Uterus (tissue), 4 donors: ENCODE measurements around the gene FCN3. TPM values are rescaled to one million over a fixed set of nuclear protein-coding genes. Genes with fewer than 3 reads are reported as not detected.

ENCODE experiments used
- DNase-seq, 2 donors: peaks; one replicate each; pipeline ENCODE4 v3.0.0-alpha.2; 2019 to 2020
- H3K27ac ChIP-seq, 2 donors: fragments of 200-600 bp; sonication (generic); 1 replicate in 1 of 2; 2 replicates in 1 of 2; pipeline ENCODE4 v1.5.1; 2016 to 2018
- H3K27me3 ChIP-seq, 2 donors: fragments of 200-600 bp; sonication (generic); one replicate each; pipeline ENCODE4 v1.5.1; 2018 to 2019; ENCODE audit warnings: control low read depth in 1 of 2
- H3K36me3 ChIP-seq, 2 donors: fragments of 200-600 bp; sonication (generic); one replicate each; pipeline ENCODE4 v1.5.1; 2019; ENCODE audit warnings: control low read depth in 1 of 2
- H3K4me1 ChIP-seq, 2 donors: fragments of 200-600 bp; sonication (generic); one replicate each; pipeline ENCODE4 v1.5.1; 2018 to 2019; ENCODE audit warnings: control low read depth in 1 of 2
- H3K4me3 ChIP-seq, 2 donors: fragments of 200-600 bp; sonication (generic); 1 replicate in 1 of 2; 2 replicates in 1 of 2; pipeline ENCODE4 v1.5.1; 2018 to 2019; ENCODE audit warnings: mild to moderate bottlenecking in 1 of 2
- H3K9me3 ChIP-seq, 2 donors: fragments of 200-600 bp; sonication (generic); one replicate each; pipeline ENCODE4 v1.5.1; 2019; ENCODE audit warnings: control low read depth in 1 of 2
- POLR2A ChIP-seq, 2 donors: fragments of 450-650 bp; IDR thresholded peaks; one replicate each; pipeline ENCODE4 v1.6.1; 2016; ENCODE audit warnings: antibody characterized with exemption in 2 of 2, mild to moderate bottlenecking in 1 of 2, moderate library complexity in 1 of 2
- intact Hi-C: fragments of 100-400 bp; cut with DNase I; formaldehyde crosslinking; loops from one replicate; pipeline ENCODE4 v1.15.1; 2023; ENCODE audit warnings: low total_unique reads
- total RNA-seq, 4 donors: library from RNA; depleted of rRNA in 3 of 4; stranded (reverse); fragments of >200 nt in 3 of 4; gene quantifications; one replicate each; pipeline versions ENCODE4 v1.1.0 to v1.2.4, GENCODE V29; 2014 to 2023
- TF ChIP-seq, protein P1 (sequence below), 4 experiments: fragments of 200-600 bp in 2 of 4; fragments of 450-650 bp in 2 of 4; sonication (generic) in 2 of 4; IDR thresholded peaks; one replicate each; pipeline ENCODE4 v1.5.1; 2016 to 2019; ENCODE audit warnings: antibody characterized with exemption in 4 of 4, mild to moderate bottlenecking in 2 of 4, moderate library complexity in 1 of 4
- donor health status: DM: yes; HTN: yes; CAD: no.

The FCN3 gene
- total RNA-seq, 4 donors from 2014 or later: 2.1 to 4.7 (median 2.4) TPM; not detected in 1

- TF ChIP-seq POLR2A (IDR thresholded peaks at IDR 0.05): no peak
- TF ChIP-seq, protein P1, sequence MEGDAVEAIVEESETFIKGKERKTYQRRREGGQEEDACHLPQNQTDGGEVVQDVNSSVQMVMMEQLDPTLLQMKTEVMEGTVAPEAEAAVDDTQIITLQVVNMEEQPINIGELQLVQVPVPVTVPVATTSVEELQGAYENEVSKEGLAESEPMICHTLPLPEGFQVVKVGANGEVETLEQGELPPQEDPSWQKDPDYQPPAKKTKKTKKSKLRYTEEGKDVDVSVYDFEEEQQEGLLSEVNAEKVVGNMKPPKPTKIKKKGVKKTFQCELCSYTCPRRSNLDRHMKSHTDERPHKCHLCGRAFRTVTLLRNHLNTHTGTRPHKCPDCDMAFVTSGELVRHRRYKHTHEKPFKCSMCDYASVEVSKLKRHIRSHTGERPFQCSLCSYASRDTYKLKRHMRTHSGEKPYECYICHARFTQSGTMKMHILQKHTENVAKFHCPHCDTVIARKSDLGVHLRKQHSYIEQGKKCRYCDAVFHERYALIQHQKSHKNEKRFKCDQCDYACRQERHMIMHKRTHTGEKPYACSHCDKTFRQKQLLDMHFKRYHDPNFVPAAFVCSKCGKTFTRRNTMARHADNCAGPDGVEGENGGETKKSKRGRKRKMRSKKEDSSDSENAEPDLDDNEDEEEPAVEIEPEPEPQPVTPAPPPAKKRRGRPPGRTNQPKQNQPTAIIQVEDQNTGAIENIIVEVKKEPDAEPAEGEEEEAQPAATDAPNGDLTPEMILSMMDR (IDR thresholded peaks at IDR 0.05): no peak
Measured at GRCh38 chr1:27383661-27384060, 9.0 kb upstream of the FCN3 start.

GRCh38 chr1:27383039-27383605, 8.5 kb upstream of the FCN3 start, which contains the start of gene CD164L2:
CD164L2 (minus strand) TSS chr1:27383333; CDS start chr1:27383239, 94 bp downstream.
- no peaks in the 10 kb centered on the region for H3K4me1 ChIP-seq
- no peak within 1 kb of the TSS for H3K27ac ChIP-seq
- no peak for TF ChIP-seq POLR2A (IDR thresholded peaks at IDR 0.05)
- TF ChIP-seq, protein P1 (IDR thresholded peaks at IDR 0.05): no peak
- no peaks in the 10 kb centered on the region for H3K27me3 ChIP-seq
- intact Hi-C loops: no loop called here
- no peaks in the 10 kb centered on the region for H3K36me3 ChIP-seq
- no peak for DNase-seq
- H3K9me3 ChIP-seq: no peaks in the 10 kb centered on the region
- no peak within 1 kb of the TSS for H3K4me3 ChIP-seq

More at GRCh38 chr1:27383661-27384060, 9.0 kb upstream of the FCN3 start:
- no peak overlapping the region for H3K27ac ChIP-seq
- no peaks in the 10 kb centered on the region for H3K36me3 ChIP-seq
- H3K27me3 ChIP-seq: no peaks in the 10 kb centered on the region
- no peaks in the 10 kb centered on the region for H3K4me1 ChIP-seq
- intact Hi-C loops: no loop called here
- no peak for DNase-seq
- no peaks in the 10 kb centered on the region for H3K9me3 ChIP-seq
- H3K4me3 ChIP-seq: no peak overlapping the region

DNA sequence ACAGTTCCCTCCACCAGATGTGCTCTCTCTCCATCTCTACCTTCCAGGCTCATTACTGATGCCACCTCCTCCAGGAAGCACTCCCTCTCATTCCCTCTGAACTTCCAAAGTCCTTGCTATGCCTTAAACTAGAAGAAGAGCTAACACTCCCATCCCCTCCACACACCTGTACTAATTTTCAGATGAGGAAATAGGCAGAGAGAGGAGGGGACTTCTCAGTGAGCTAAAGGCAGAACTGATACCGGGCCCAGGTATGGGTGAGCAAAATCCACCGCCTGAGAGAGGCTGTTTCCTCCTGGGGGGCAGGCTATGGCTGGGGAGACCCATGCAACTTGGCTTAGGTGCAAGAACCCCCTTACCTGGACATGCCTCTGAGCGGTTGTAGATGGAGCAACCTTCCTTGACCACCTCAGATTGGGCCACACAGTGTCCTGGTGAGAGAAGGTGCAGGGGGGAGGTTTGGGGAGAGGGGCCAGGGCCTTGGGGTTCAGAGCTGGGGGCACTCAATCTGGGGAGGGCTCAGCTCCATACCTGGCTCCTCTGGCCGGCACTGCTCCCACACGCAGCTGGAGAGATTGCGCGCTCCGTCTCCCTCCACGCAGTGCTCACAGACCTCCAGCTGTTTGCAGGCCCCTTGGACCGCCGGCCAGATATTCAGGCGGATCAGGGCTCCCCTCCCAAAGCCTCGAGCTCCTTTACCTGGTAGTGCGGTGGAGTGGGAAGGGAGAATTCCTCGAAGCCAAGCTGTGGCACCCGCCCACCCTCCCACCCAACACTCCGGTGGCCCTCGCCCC, 7.5 kb upstream of the FCN3 start:
- H3K36me3 ChIP-seq: no peaks in the 10 kb centered on the region
- no peaks in the 10 kb centered on the region for H3K9me3 ChIP-seq
- intact Hi-C loops: no loop called here
- DNase-seq: no peak
- no peaks in the 10 kb centered on the region for H3K4me1 ChIP-seq
- TF ChIP-seq POLR2A (IDR thresholded peaks at IDR 0.05): no peak
- TF ChIP-seq, protein P1 (IDR thresholded peaks at IDR 0.05): no peak
- H3K27me3 ChIP-seq: no peaks in the 10 kb centered on the region
- no peak overlapping the region for H3K4me3 ChIP-seq
- no peak overlapping the region for H3K27ac ChIP-seq

GRCh38 chr1:27380766-27381733, 6.4 kb upstream of the FCN3 start:
- Histone ChIP-seq H3K4me1 (no peaks in the 10 kb centered on the region), H3K4me3 (no peak overlapping the region), H3K9me3 (no peaks in the 10 kb centered on the region), H3K36me3 (no peaks in the 10 kb centered on the region), H3K27ac (no peak overlapping the region), H3K27me3 (no peaks in the 10 kb centered on the region)
- intact Hi-C loops: no loop called here
- no peak for TF ChIP-seq POLR2A (IDR thresholded peaks at IDR 0.05)
- TF ChIP-seq, protein P1 (IDR thresholded peaks at IDR 0.05): no peak
- no peak for DNase-seq
